OCI-LY7 (cell line): ENCODE measurements around the gene HMGN2. TPM values are rescaled to one million over a fixed set of nuclear protein-coding genes. Genes with fewer than 3 reads are reported as not detected.

Experiments
- BruUV-seq: library from RNA; stranded (reverse); fragments of 400-500 nt; replicated peaks from 2 replicates; lab custom pipeline; 2021; lab: Mats Ljungman, UMichigan
- CTCF ChIA-PET: fragments of 300-600 bp; sonication (Branson Sonifier 250); formaldehyde crosslinking; loops from one replicate; lab custom pipeline; 2022; ENCODE audit warnings: antibody characterized with exemption; ENCODE audit not compliant: unreplicated experiment; lab: Charles Lee
- POLR2A ChIA-PET: fragments of 300-600 bp; sonication (Branson Sonifier 250); formaldehyde crosslinking; loops from one replicate; lab custom pipeline; 2022; ENCODE audit warnings: antibody characterized with exemption; lab: Charles Lee
- DNase-seq: peaks from one replicate; pipeline ENCODE4 v3.0.0-alpha.2; 2015; ENCODE audit warnings: low spot score
- H2AFZ ChIP-seq: fragments of 200-600 bp; sonication (generic), shearing (Covaris generic); 2 replicates; pipeline ENCODE4 v1.6.1; 2014; ENCODE audit warnings: mild to moderate bottlenecking, antibody characterized with exemption, low read length, moderate library complexity
- H3K27ac ChIP-seq: fragments of 200-600 bp; sonication (generic); 2 replicates; pipeline ENCODE4 v1.5.1; 2014; ENCODE audit warnings: mixed run types, low read depth, mild to moderate bottlenecking, moderate library complexity, low read length, inconsistent platforms; ENCODE audit not compliant: poor library complexity, severe bottlenecking
- H3K36me3 ChIP-seq: fragments of 200-600 bp; sonication (generic); 2 replicates; pipeline ENCODE4 v1.6.1; 2014; ENCODE audit warnings: mild to moderate bottlenecking, antibody characterized with exemption, low read length, moderate library complexity, mixed read lengths; ENCODE audit not compliant: insufficient read depth
- H3K4me1 ChIP-seq: fragments of 200-600 bp; sonication (generic); 2 replicates; pipeline ENCODE4 v1.5.1; 2014; ENCODE audit warnings: mild to moderate bottlenecking, low read length; ENCODE audit not compliant: insufficient read depth, poor library complexity, severe bottlenecking
- H3K4me2 ChIP-seq: fragments of 200-600 bp; sonication (generic); 2 replicates; pipeline ENCODE4 v1.6.1; 2014; ENCODE audit warnings: mild to moderate bottlenecking, low read length
- H3K4me3 ChIP-seq: fragments of 200-600 bp; sonication (generic); 2 replicates; pipeline ENCODE4 v1.5.1; 2014; ENCODE audit warnings: mild to moderate bottlenecking, low read depth, low read length; ENCODE audit not compliant: poor library complexity, severe bottlenecking
- H3K79me2 ChIP-seq: fragments of 200-600 bp; sonication (generic); 2 replicates; pipeline ENCODE4 v1.6.1; 2016; ENCODE audit warnings: low read depth, mild to moderate bottlenecking, low read length, moderate library complexity, mixed read lengths; ENCODE audit not compliant: insufficient read depth
- H3K9me2 ChIP-seq: fragments of 200-600 bp; sonication (generic); 2 replicates; pipeline ENCODE4 v1.6.1; 2016; ENCODE audit warnings: mild to moderate bottlenecking, low read length, mixed read lengths; ENCODE audit not compliant: insufficient read depth
- H3K9me3 ChIP-seq: fragments of 200-600 bp; sonication (generic); 2 replicates; pipeline ENCODE4 v1.6.1; 2014; ENCODE audit warnings: mild to moderate bottlenecking, mixed run types, low read length, mixed read lengths
- H4K20me1 ChIP-seq: fragments of 200-600 bp; sonication (generic); 2 replicates; pipeline ENCODE4 v1.6.1; 2014; ENCODE audit warnings: mild to moderate bottlenecking, antibody characterized with exemption, low read length, moderate library complexity, mixed read lengths; ENCODE audit not compliant: insufficient read depth
- EZH2phosphoT487 ChIP-seq: fragments of 200-600 bp; sonication (generic); IDR thresholded peaks from 2 replicates; pipeline ENCODE4 v1.6.1; 2018; ENCODE audit warnings: low read depth, borderline replicate concordance, mild to moderate bottlenecking, mixed run types, antibody characterized with exemption, low read length, moderate library complexity, mixed read lengths
- intact Hi-C: fragments of 100-400 bp; cut with micrococcal nuclease; formaldehyde crosslinking; loops from one replicate; pipeline ENCODE4 v1.10.0; 2022; ENCODE audit not compliant: unreplicated experiment
- total RNA-seq, 2 experiments: library from RNA; depleted of rRNA in 1 of 2; stranded (reverse); fragments of >200 nt in 1 of 2; shearing (Covaris generic) in 1 of 2; gene quantifications; 2 replicates each; pipeline ENCODE4 v1.2.3, GENCODE V29; 2014 to 2022
- TF ChIP-seq, protein P1 (sequence below): fragments of 200-600 bp; sonication (generic); conservative IDR thresholded peaks from 2 replicates; pipeline ENCODE4 v1.5.1; 2014; ENCODE audit warnings: mild to moderate bottlenecking, antibody characterized with exemption, low read length, moderate library complexity, mixed read lengths

The HMGN2 gene
- total RNA-seq, 2 experiments from 2014 or later: 649 to 1,017 TPM

DNA sequence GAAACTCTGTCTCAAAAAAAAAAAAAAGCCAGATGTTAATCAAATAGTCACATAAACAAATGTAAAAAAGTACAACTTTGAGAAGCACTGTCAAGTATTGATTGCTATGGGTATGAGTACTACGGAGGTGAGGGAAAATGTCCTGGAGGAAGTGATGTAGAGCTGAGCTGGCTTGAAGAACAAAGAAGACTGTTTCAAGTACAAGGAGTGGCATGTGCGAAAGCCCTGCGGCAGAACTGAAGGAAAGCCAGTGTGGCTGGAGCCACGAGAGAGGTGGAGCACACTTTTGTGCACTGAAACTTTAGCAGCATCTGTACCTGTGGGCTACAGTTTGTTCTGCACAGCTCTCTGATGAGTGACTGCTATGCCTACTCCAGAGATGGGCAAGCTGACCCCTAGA is 51.9 kb downstream of the HMGN2 start:
- no peaks in the 10 kb centered on the region for H3K79me2 ChIP-seq
- TF ChIP-seq EZH2phosphoT487: no peak
- TF ChIP-seq, protein P1, sequence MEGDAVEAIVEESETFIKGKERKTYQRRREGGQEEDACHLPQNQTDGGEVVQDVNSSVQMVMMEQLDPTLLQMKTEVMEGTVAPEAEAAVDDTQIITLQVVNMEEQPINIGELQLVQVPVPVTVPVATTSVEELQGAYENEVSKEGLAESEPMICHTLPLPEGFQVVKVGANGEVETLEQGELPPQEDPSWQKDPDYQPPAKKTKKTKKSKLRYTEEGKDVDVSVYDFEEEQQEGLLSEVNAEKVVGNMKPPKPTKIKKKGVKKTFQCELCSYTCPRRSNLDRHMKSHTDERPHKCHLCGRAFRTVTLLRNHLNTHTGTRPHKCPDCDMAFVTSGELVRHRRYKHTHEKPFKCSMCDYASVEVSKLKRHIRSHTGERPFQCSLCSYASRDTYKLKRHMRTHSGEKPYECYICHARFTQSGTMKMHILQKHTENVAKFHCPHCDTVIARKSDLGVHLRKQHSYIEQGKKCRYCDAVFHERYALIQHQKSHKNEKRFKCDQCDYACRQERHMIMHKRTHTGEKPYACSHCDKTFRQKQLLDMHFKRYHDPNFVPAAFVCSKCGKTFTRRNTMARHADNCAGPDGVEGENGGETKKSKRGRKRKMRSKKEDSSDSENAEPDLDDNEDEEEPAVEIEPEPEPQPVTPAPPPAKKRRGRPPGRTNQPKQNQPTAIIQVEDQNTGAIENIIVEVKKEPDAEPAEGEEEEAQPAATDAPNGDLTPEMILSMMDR: no peak
- no peaks in the 10 kb centered on the region for H3K9me3 ChIP-seq
- DNase-seq: no peak
- no peak overlapping the region for H2AFZ ChIP-seq
- intact Hi-C loops: no loop called here
- H3K9me2 ChIP-seq: no peaks in the 10 kb centered on the region
- H3K27ac ChIP-seq: no peak overlapping the region
- no TSS peak for BruUV-seq
- no peaks in the 10 kb centered on the region for H3K4me1 ChIP-seq
- H3K4me2 ChIP-seq: no peak overlapping the region
- CTCF ChIA-PET: interaction anchor here (1.0 kb wide), 1 partner anchor 9 kb away, joined by 3 read pairs; no protein-coding TSS in a partner anchor
- H3K36me3 ChIP-seq: no peaks in the 10 kb centered on the region
- POLR2A ChIA-PET: interaction anchor here (0.6 to 1.3 kb wide), 2 partner anchors 13 to 18 kb away, joined by 3 read pairs; no protein-coding TSS in a partner anchor
- no peak overlapping the region for H3K4me3 ChIP-seq
- no peaks in the 10 kb centered on the region for H4K20me1 ChIP-seq

Other genes starting within 250 kb of the HMGN2 start
- gene CEP85, start 238.2 kb upstream of the HMGN2 start, total RNA-seq (2014; rRNA removed; shearing (Covaris generic)): 46.4 and 55.2 TPM in 2 replicates
- 47.1 and 53.6 TPM in 2 replicates for gene CEP85, start 238.2 kb upstream of the HMGN2 start, total RNA-seq (2022)
- gene SH3BGRL3, start 192.4 kb upstream of the HMGN2 start, total RNA-seq (2014; rRNA removed; shearing (Covaris generic)): 18.6 and 25.3 TPM in 2 replicates
- 58.6 and 60.9 TPM in 2 replicates for gene SH3BGRL3, start 192.4 kb upstream of the HMGN2 start, total RNA-seq (2022)
- 74.2 and 75.8 TPM in 2 replicates for gene UBXN11, start 165.8 kb upstream of the HMGN2 start, total RNA-seq (2014; rRNA removed; shearing (Covaris generic))
- 98.6 and 111 TPM in 2 replicates for gene UBXN11, start 165.8 kb upstream of the HMGN2 start, total RNA-seq (2022)
- gene CD52, start 154.5 kb upstream of the HMGN2 start, total RNA-seq (2014; rRNA removed; shearing (Covaris generic)): 409 and 470 TPM in 2 replicates
- gene CD52, start 154.5 kb upstream of the HMGN2 start, total RNA-seq (2022): 677 and 769 TPM in 2 replicates
- 1.3 and 4.4 TPM in 2 replicates for gene CRYBG2, start 118.3 kb upstream of the HMGN2 start, total RNA-seq (2014; rRNA removed; shearing (Covaris generic))
- 3.0 and 5.5 TPM in 2 replicates for gene CRYBG2, start 118.3 kb upstream of the HMGN2 start, total RNA-seq (2022)
- not detected in 2 replicates for gene ZNF683, start 99.7 kb upstream of the HMGN2 start, total RNA-seq (2014; rRNA removed; shearing (Covaris generic))
- gene ZNF683, start 99.7 kb upstream of the HMGN2 start, total RNA-seq (2022): not detected in 2 replicates
- gene LIN28A, start 61.6 kb upstream of the HMGN2 start, total RNA-seq (2014; rRNA removed; shearing (Covaris generic)): not detected in 2 replicates
- gene LIN28A, start 61.6 kb upstream of the HMGN2 start, total RNA-seq (2022): not detected in 2 replicates
- gene DHDDS, start 40.1 kb upstream of the HMGN2 start, total RNA-seq (2014; rRNA removed; shearing (Covaris generic)): 33.2 and 39.0 TPM in 2 replicates
- gene DHDDS, start 40.1 kb upstream of the HMGN2 start, total RNA-seq (2022): 43.4 and 45.1 TPM in 2 replicates
- 54.1 and 72.2 TPM in 2 replicates for gene RPS6KA1, start 57.3 kb downstream of the HMGN2 start, total RNA-seq (2014; rRNA removed; shearing (Covaris generic))
- 83.3 and 91.0 TPM in 2 replicates for gene RPS6KA1, start 57.3 kb downstream of the HMGN2 start, total RNA-seq (2022)
- 51.8 and 55.2 TPM in 2 replicates for gene ARID1A, start 223.6 kb downstream of the HMGN2 start, total RNA-seq (2014; rRNA removed; shearing (Covaris generic))
- gene ARID1A, start 223.6 kb downstream of the HMGN2 start, total RNA-seq (2022): 123 and 128 TPM in 2 replicates